GM12864 (cell line): ENCODE data around the gene PFKP.

Experiments used
- DNase-seq: peaks from one replicate; pipeline ENCODE4 v3.0.0-alpha.2; 2011; ENCODE audit warnings: low read depth
- H3K4me3 ChIP-seq: 2 replicates; pipeline ENCODE4 v1.5.1; 2011; ENCODE audit warnings: mild to moderate bottlenecking, low read depth, low read length, control low read depth
- TF ChIP-seq, protein P1 (sequence below): IDR thresholded peaks from 2 replicates; pipeline ENCODE4 v1.5.1; 2011; ENCODE audit warnings: low read depth, mild to moderate bottlenecking, moderate library complexity, low read length, control low read depth, inconsistent platforms; ENCODE audit errors: missing control alignments

Gene PFKP

GRCh38 chr10:3062502-3063186 lies 4.7 kb upstream of the PFKP start:
- no peak for DNase-seq
- no peak overlapping the region for H3K4me3 ChIP-seq
- TF ChIP-seq, protein P1, sequence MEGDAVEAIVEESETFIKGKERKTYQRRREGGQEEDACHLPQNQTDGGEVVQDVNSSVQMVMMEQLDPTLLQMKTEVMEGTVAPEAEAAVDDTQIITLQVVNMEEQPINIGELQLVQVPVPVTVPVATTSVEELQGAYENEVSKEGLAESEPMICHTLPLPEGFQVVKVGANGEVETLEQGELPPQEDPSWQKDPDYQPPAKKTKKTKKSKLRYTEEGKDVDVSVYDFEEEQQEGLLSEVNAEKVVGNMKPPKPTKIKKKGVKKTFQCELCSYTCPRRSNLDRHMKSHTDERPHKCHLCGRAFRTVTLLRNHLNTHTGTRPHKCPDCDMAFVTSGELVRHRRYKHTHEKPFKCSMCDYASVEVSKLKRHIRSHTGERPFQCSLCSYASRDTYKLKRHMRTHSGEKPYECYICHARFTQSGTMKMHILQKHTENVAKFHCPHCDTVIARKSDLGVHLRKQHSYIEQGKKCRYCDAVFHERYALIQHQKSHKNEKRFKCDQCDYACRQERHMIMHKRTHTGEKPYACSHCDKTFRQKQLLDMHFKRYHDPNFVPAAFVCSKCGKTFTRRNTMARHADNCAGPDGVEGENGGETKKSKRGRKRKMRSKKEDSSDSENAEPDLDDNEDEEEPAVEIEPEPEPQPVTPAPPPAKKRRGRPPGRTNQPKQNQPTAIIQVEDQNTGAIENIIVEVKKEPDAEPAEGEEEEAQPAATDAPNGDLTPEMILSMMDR, result no peak

DNA sequence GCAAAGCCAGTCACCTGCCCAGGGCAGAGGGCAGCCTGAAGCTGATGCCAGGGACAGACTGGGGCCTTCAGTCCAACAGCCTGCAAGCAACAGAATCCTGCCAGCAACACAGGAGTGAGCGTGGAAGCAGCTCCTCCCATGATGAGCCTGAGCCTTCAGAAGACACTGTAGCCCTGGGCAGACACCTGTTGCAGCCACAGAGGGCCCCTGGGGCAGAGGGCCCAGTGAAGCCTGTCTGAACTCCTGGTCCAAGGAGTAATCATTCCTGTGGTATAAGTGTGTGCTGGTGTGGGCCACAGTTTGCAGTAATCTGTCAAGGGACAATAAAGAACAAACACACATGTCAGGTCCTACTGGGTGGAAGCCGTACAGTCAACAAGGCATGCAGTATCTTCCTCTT lies 2.9 kb upstream of the PFKP start:
- no peak for DNase-seq
- TF ChIP-seq, protein P1, result no peak
- H3K4me3 ChIP-seq, result no peak overlapping the region

GRCh38 chr10:3065622-3066021 lies 1.7 kb upstream of the PFKP start:
- no peak for DNase-seq

GRCh38 chr10:3066317-3067117 lies 831 bp upstream of the PFKP start:
- DNase-seq, result no peak
- TF ChIP-seq, protein P1, result no peak
- H3K4me3 ChIP-seq, result peak overlapping the region; percentile 98

More at GRCh38 chr10:3065622-3066021, 1.7 kb upstream of the PFKP start:
- H3K4me3 ChIP-seq, result no peak overlapping the region
- TF ChIP-seq, protein P1, result no peak

- no peak for DNase-seq
- TF ChIP-seq, protein P1, result no peak
- H3K4me3 ChIP-seq, result peak overlapping the region; percentile 98
Observed at GRCh38 chr10:3067859-3068179, 471 bp downstream of the PFKP start.

GRCh38 chr10:3068201-3068967 lies 1.0 kb downstream of the PFKP start:
- TF ChIP-seq, protein P1, result no peak
- peak overlapping the region; percentile 98 for H3K4me3 ChIP-seq
- peak; percentile 18 for DNase-seq
